T-cell (primary cell): Measurements from ENCODE around the gene PRKCB. TPM values are rescaled to one million over a fixed set of nuclear protein-coding genes. Genes with fewer than 3 reads are reported as not detected.

Experiments
- ATAC-seq, 4 experiments: fragments of 200-7000 bp in 3 of 4; fragments of 150-1000 bp in 1 of 4; cut with Tn5 transposase; replicated peaks in 1 of 4; 1 replicate in 3 of 4; 2 replicates in 1 of 4; pipeline ENCODE4 v1.10.0; 2021; ENCODE audit warnings: moderate library complexity in 3 of 4, mild to moderate bottlenecking in 2 of 4, moderate number of reproducible peaks in 1 of 4
- CTCF ChIA-PET, 2 donors: fragments of 300-600 bp; sonication (Branson Sonifier 250); formaldehyde crosslinking; loops; one replicate each; lab custom pipeline; 2022; ENCODE audit warnings: antibody characterized with exemption in 2 of 2; lab: Charles Lee
- POLR2A ChIA-PET, 2 donors: fragments of 300-600 bp; sonication (Branson Sonifier 250); formaldehyde crosslinking; loops; one replicate each; lab custom pipeline; 2022; ENCODE audit warnings: antibody characterized with exemption in 2 of 2; lab: Charles Lee
- DNase-seq, 35 experiments: peaks; one replicate each; pipeline versions ENCODE4 v3.0.0 to v3.0.0-alpha.2; 2013 to 2023
- H3K27ac ChIP-seq: one replicate; pipeline ENCODE4 v1.5.1; 2013; ENCODE audit warnings: low read length
- H3K27me3 ChIP-seq, 2 experiments: replicated peaks in 1 of 2; 1 replicate in 1 of 2; 2 replicates in 1 of 2; pipeline versions ENCODE4 v1.6.1 to v1.7.0; 2013; ENCODE audit warnings: low read length in 1 of 2, mixed read lengths in 1 of 2; ENCODE audit not compliant: control insufficient read depth in 2 of 2, insufficient read depth in 2 of 2; ENCODE audit errors: extremely low read depth in 1 of 2
- H3K36me3 ChIP-seq, 2 donors: 1 replicate in 1 of 2; 2 replicates in 1 of 2; pipeline versions ENCODE4 v1.6.1 to v1.7.0; 2013; ENCODE audit warnings: low read length in 1 of 2; ENCODE audit not compliant: control insufficient read depth in 2 of 2, insufficient read depth in 1 of 2; ENCODE audit errors: extremely low read depth in 1 of 2
- H3K4me1 ChIP-seq, 2 experiments: 1 replicate in 1 of 2; 2 replicates in 1 of 2; pipeline versions ENCODE4 v1.6.1 to v1.7.0; 2013; ENCODE audit warnings: low read length in 2 of 2, mixed read lengths in 1 of 2; ENCODE audit not compliant: insufficient read depth in 2 of 2, control insufficient read depth in 1 of 2; ENCODE audit errors: extremely low read depth in 1 of 2
- H3K4me3 ChIP-seq, 2 donors: 1 replicate in 1 of 2; 2 replicates in 1 of 2; pipeline versions ENCODE4 v1.5.1 to v1.7.0; 2013; ENCODE audit warnings: mild to moderate bottlenecking in 2 of 2, low read length in 1 of 2, moderate library complexity in 1 of 2; ENCODE audit not compliant: control insufficient read depth in 1 of 2; ENCODE audit errors: extremely low read depth in 1 of 2
- H3K9me3 ChIP-seq: 2 replicates; pipeline ENCODE4 v1.7.0; 2013
- H3K27ac Mint-ChIP-seq, 2 donors: one replicate each; pipeline ENCODE4 v1.8.0; 2020 to 2021; ENCODE audit warnings: mild to moderate bottlenecking in 2 of 2, mixed read lengths in 2 of 2
- H3K27me3 Mint-ChIP-seq, 2 donors: one replicate each; pipeline ENCODE4 v1.8.0; 2021 to 2022; ENCODE audit warnings: mixed read lengths in 2 of 2
- H3K36me3 Mint-ChIP-seq: one replicate; pipeline ENCODE4 v1.8.0; 2021; ENCODE audit warnings: mixed read lengths
- H3K4me1 Mint-ChIP-seq, 3 donors: one replicate each; pipeline ENCODE4 v1.8.0; 2020 to 2022; ENCODE audit warnings: mixed read lengths in 3 of 3, mild to moderate bottlenecking in 1 of 3
- H3K4me3 Mint-ChIP-seq, 3 donors: one replicate each; pipeline ENCODE4 v1.8.0; 2020 to 2022; ENCODE audit warnings: mild to moderate bottlenecking in 3 of 3, mixed read lengths in 3 of 3, moderate library complexity in 3 of 3
- H3K9me3 Mint-ChIP-seq, 3 donors: one replicate each; pipeline ENCODE4 v1.8.0; 2020 to 2022; ENCODE audit warnings: mixed read lengths in 3 of 3
- WGBS: methylation state at CpG from one replicate; pipeline ENCODE4 v1.1.5; 2013; ENCODE audit warnings: missing lambda C conversion rate; ENCODE audit not compliant: insufficient coverage; 5-methylcytosine and 5-hydroxymethylcytosine counted together
- total RNA-seq, 35 experiments: library from RNA in 6 of 35; stranded (reverse) in 6 of 35; fragments of 120-200 nt in 1 of 35; gene quantifications; one replicate each; pipeline versions ENCODE4 v1.2.1 to v1.2.4 and lab custom pipeline; 2013 to 2026

Gene PRKCB
- total RNA-seq, 5 donors from 2014 or later (not counting 1 experiment from before 2014, with no cell fraction given): 84.7 to 114 (median 105) TPM

- 25% methylated on average over 3 of the region's 3 CpGs for WGBS
- H3K4me3 ChIP-seq: no peak overlapping the region
- H3K4me1 Mint-ChIP-seq: peaks cover 76 to 87% (median 83%) of the 10 kb centered on the region in 3 donors
- peaks cover 26% of the 10 kb centered on the region for H3K36me3 Mint-ChIP-seq
- peaks cover 0 to 4% of the 10 kb centered on the region in 2 donors for H3K36me3 ChIP-seq
- H3K4me1 ChIP-seq: peaks cover 20 to 22% of the 10 kb centered on the region in 2 experiments
- H3K27me3 ChIP-seq: no peaks in the 10 kb centered on the region
- H3K9me3 ChIP-seq: no peaks in the 10 kb centered on the region
- CTCF ChIA-PET: interaction anchor here in 1 of 2 donors (0.6 kb wide), 1 partner anchor 222 kb away, joined by 3 read pairs; no protein-coding TSS in a partner anchor
- POLR2A ChIA-PET: no interaction called here
- H3K27ac ChIP-seq: peak overlapping the region; percentile 45
- H3K4me3 Mint-ChIP-seq: peak overlapping the region; percentile 8 to 41 (median 40)
- H3K27ac Mint-ChIP-seq: peak overlapping the region; percentile 78 to 79
- H3K27me3 Mint-ChIP-seq: no peaks in the 10 kb centered on the region
- DNase-seq (peak in 34 of 35 experiments; percentile 38 to 79 (median 60)), ATAC-seq (peak; percentile 94 to 100 (median 98))
- H3K9me3 Mint-ChIP-seq: no peaks in the 10 kb centered on the region
Observed at GRCh38 chr16:23847948-23848347, 12.2 kb downstream of the PRKCB start.

DNA sequence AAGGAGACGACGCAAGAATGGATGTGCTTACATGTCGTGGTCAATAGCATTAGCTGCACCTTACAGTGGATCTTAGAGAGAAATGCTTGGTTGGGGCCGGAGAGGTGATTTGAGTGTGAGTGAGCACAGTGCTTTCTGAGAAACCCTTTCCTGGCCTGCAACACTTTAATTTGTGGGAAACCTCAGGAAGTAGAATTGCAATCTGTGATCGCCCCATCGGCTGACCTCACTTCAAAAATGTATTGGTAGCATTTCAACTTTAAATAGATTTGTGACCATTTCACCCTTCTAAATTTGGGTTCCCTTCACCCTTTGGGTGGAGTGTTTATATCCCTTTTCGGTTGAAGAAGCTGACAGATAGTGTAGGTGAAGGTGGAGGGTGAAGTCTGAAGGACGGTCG lies 13.2 kb downstream of the PRKCB start:
- Histone ChIP-seq H3K36me3 (peaks cover 0 to 3% of the 10 kb centered on the region in 2 donors), H3K4me3 (no peak overlapping the region), H3K4me1 (peaks cover 20 to 26% of the 10 kb centered on the region in 2 experiments), H3K27ac (peak overlapping the region; percentile 13), H3K27me3 (no peaks in the 10 kb centered on the region), H3K9me3 (no peaks in the 10 kb centered on the region)
- H3K4me3 Mint-ChIP-seq: peak overlapping the region in 2 of 3 donors; percentile 40 to 41
- peaks cover 80 to 94% (median 85%) of the 10 kb centered on the region in 3 donors for H3K4me1 Mint-ChIP-seq
- peaks cover 21% of the 10 kb centered on the region for H3K36me3 Mint-ChIP-seq
- no peaks in the 10 kb centered on the region for H3K9me3 Mint-ChIP-seq
- ATAC-seq (no peak), DNase-seq (no peak)
- no peaks in the 10 kb centered on the region for H3K27me3 Mint-ChIP-seq
- ChIA-PET CTCF (no interaction called here), POLR2A (interaction anchor here in 1 of 2 donors (1.2 kb wide), 1 partner anchor 19 kb away, joined by 3 read pairs; no protein-coding TSS in a partner anchor)
- H3K27ac Mint-ChIP-seq: peak overlapping the region; percentile 78 to 79
- 73% methylated on average over 3 of the region's 9 CpGs for WGBS

DNA sequence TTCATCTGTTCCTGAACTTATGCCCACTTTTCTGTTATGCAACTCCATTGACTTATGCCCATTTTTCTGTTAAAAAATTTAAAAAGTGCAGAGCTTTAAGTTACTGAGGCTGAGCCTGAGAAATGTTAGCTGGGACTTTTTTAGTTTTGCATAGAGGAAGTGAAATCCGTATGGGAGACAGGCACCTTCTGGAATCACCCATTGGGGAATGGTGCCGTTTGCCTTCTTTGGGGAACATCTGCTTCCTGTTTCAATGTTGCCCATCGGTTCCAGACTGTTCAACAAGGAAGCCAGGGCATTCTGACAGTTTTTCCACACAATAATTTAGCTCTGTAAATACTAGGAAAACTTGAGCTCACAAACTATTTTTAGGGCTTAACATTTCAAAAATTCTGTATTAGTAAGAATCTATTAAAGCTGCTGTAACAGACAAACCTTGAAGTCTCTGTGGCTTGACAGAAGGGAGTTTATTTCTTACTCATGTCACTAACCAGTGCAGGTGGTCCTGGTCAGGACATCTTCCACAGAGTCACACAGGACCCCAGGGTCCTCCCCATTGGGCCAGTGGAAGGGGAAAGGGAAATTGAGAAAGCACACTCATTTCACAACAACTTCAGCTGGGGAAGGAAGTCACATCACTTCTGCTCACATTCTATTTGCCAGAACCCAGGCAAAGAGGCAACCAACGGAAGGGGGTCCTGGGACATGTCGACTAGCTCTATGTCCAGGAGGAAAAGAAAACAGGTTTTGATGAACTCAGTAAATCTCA lies 17.2 kb downstream of the PRKCB start:
- Histone ChIP-seq H3K27me3 (no peaks in the 10 kb centered on the region), H3K9me3 (no peaks in the 10 kb centered on the region), H3K4me1 (peaks cover 20 to 41% of the 10 kb centered on the region in 2 experiments), H3K4me3 (no peak overlapping the region), H3K27ac (no peak overlapping the region), H3K36me3 (no peaks in the 10 kb centered on the region)
- Mint-ChIP-seq H3K4me1 (peaks cover 93 to 99% (median 94%) of the 10 kb centered on the region in 3 donors), H3K36me3 (peaks cover 21% of the 10 kb centered on the region), H3K4me3 (peak overlapping the region in 1 of 3 donors; percentile 28), H3K27me3 (no peaks in the 10 kb centered on the region), H3K9me3 (no peaks in the 10 kb centered on the region), H3K27ac (no peak overlapping the region)
- DNase-seq (no peak), ATAC-seq (no peak)
- WGBS: 90% methylated on average over 2 of the region's 5 CpGs
- POLR2A ChIA-PET: interaction anchor here in 1 of 2 donors (0.5 kb wide), 1 partner anchor 20 kb away, joined by 3 read pairs; no protein-coding TSS in a partner anchor
- CTCF ChIA-PET: no interaction called here

DNA sequence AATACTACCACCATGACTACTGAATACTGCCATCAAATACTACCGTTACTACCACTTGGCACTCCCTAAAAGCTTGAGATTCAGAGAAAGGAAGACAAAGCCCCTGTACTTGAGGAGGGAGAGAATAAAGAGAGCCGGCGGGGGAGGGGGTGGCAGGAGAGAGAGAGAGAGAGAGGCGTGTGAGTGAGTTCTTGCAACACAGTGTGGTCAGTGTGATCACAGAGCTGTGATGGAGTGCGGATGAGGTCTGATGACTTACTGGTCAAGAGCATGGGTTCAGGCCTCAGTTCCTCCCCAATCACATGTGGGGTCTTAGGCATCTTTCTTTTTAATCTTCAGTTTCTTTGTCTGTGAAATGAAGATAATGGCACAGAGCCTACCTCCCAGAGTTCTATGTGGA lies 19.2 kb downstream of the PRKCB start:
- no peak overlapping the region for H3K4me3 Mint-ChIP-seq

DNA sequence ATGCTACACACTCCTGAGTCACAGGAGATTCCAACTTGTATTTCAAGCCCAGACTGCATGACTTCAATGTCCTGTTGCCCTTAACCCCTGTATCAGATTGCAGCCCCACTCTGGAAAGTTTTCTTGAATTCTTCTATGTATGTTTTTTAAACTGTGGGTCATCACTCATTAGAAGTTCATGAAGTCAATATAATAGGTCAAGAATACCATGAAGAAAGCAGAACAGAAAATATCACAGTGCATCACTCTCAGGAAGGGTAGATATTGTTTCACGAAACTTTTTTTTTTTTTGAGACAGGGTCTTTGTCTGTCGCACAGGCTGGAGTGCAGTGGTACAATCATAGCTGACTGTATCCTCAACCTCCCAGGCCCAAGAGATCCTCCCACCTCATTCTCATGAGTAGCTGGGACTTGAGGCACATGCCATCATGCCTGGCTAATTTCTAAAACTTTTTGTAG lies 20.5 kb downstream of the PRKCB start:
- ATAC-seq: no peak
- Mint-ChIP-seq H3K4me3 (no peak overlapping the region), H3K27me3 (no peaks in the 10 kb centered on the region), H3K4me1 (peaks cover 91 to 95% (median 92%) of the 10 kb centered on the region in 3 donors), H3K9me3 (no peaks in the 10 kb centered on the region), H3K36me3 (peaks cover 11% of the 10 kb centered on the region), H3K27ac (no peak overlapping the region)
- 83% methylated on average over 1 of the region's 2 CpGs for whole genome bisulfite sequencing
- no peak overlapping the region for H3K4me3 ChIP-seq
- CTCF ChIA-PET: no interaction called here
- H3K9me3 ChIP-seq: no peaks in the 10 kb centered on the region
- H3K4me1 ChIP-seq: peaks cover 30 to 44% of the 10 kb centered on the region in 2 experiments
- no peak for DNase-seq
- H3K27ac ChIP-seq: no peak overlapping the region
- H3K36me3 ChIP-seq: no peaks in the 10 kb centered on the region
- POLR2A ChIA-PET: no interaction called here
- no peaks in the 10 kb centered on the region for H3K27me3 ChIP-seq

More for the DNA sequence above, 19.2 kb downstream of the PRKCB start:
- no peak for ATAC-seq
- no peak overlapping the region for H3K27ac Mint-ChIP-seq
- DNase-seq: no peak
- no peaks in the 10 kb centered on the region for H3K9me3 ChIP-seq
- no peaks in the 10 kb centered on the region for H3K27me3 ChIP-seq
- H3K36me3 Mint-ChIP-seq: peaks cover 18% of the 10 kb centered on the region
- H3K27me3 Mint-ChIP-seq: no peaks in the 10 kb centered on the region
- no peaks in the 10 kb centered on the region for H3K9me3 Mint-ChIP-seq
- ChIA-PET POLR2A (no interaction called here), CTCF (interaction anchor here in 1 of 2 donors (0.6 kb wide), 1 partner anchor 87 kb away, joined by 3 read pairs; no protein-coding TSS in a partner anchor)
- peaks cover 27 to 46% of the 10 kb centered on the region in 2 experiments for H3K4me1 ChIP-seq
- no peak overlapping the region for H3K27ac ChIP-seq
- no peaks in the 10 kb centered on the region for H3K36me3 ChIP-seq
- H3K4me3 ChIP-seq: no peak overlapping the region
- peaks cover 95 to 99% (median 96%) of the 10 kb centered on the region in 3 donors for H3K4me1 Mint-ChIP-seq
- WGBS: 100% methylated on average over 2 of the region's 5 CpGs

DNA sequence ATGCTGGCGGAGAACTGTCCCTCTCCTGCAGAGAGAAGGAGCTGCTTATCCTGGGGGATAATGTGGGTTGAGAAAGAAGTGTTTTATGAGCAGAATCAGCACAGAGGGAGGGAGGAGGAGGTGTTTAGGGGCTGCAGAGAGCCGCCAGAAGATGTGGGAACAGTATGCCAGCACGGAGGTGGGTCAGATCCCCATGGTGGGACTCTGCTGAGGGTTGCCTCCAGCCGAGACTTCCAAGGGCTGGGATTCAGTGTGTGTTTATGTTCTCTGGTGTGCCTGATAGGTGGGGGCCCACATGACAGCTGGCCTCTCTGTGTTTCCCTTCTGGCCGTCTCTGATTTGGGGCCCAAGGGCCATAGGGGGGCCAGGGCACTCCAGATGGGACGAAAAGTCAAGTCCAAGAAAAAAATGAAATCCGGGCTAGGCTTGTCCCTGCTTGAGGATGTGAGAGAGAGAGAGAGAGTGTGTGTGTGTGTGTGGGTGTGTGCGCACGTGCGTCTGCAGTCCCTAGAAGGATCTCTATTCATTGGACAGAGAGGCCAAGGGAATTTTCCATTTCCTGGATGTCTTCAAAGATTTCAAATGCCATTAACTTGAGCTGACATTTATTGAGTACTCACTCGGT lies 21.6 kb downstream of the PRKCB start:
- POLR2A ChIA-PET: interaction anchor here in 1 of 2 donors (0.6 kb wide), 1 partner anchor 40 kb away, joined by 3 read pairs; no protein-coding TSS in a partner anchor
- 77% methylated on average over 9 of the region's 11 CpGs for WGBS

More for the DNA sequence above, 21.6 kb downstream of the PRKCB start:
- ATAC-seq (no peak), DNase-seq (no peak)
- CTCF ChIA-PET: interaction anchor here (0.6 to 1.1 kb wide), 3 partner anchors 11 to 160 kb away, joined by 3 to 4 read pairs (median 3); no protein-coding TSS in a partner anchor
- H3K4me3 ChIP-seq: no peak overlapping the region
- H3K27ac ChIP-seq: no peak overlapping the region
- Mint-ChIP-seq H3K9me3 (no peaks in the 10 kb centered on the region), H3K36me3 (peaks cover 9% of the 10 kb centered on the region), H3K4me3 (no peak overlapping the region), H3K27me3 (no peaks in the 10 kb centered on the region), H3K27ac (peak overlapping the region; percentile 9 to 84), H3K4me1 (peaks cover 91 to 94% (median 91%) of the 10 kb centered on the region in 3 donors)
- no peaks in the 10 kb centered on the region for H3K27me3 ChIP-seq
- no peaks in the 10 kb centered on the region for H3K9me3 ChIP-seq
- H3K36me3 ChIP-seq: no peaks in the 10 kb centered on the region
- H3K4me1 ChIP-seq: peaks cover 25 to 44% of the 10 kb centered on the region in 2 experiments
